BE2C (cell line): ENCODE data around the gene TTC13.

Experiments used
- DNase-seq: peaks from one replicate; pipeline ENCODE4 v3.0.0-alpha.2; 2020
- H3K27me3 ChIP-seq: fragments of 250-450 bp; sonication (Bioruptor Pico); 2 replicates; pipeline ENCODE4 v1.5.1; 2020; ENCODE audit warnings: mild to moderate bottlenecking
- H3K36me3 ChIP-seq: fragments of 250-450 bp; sonication (Bioruptor Pico); 2 replicates; pipeline ENCODE4 v1.5.1; 2020; ENCODE audit warnings: mild to moderate bottlenecking
- H3K4me1 ChIP-seq: fragments of 250-450 bp; sonication (Bioruptor Pico); 2 replicates; pipeline ENCODE4 v1.5.1; 2020
- H3K4me3 ChIP-seq: 2 replicates; pipeline ENCODE4 v1.5.1; 2011; ENCODE audit warnings: low read depth, low read length
- H3K9me3 ChIP-seq: fragments of 250-450 bp; sonication (Bioruptor Pico); 2 replicates; pipeline ENCODE4 v1.5.1; 2020
- CTCF ChIP-seq: IDR thresholded peaks from 2 replicates; pipeline ENCODE4 v1.5.1; 2012; ENCODE audit warnings: mild to moderate bottlenecking, low read depth, low read length

TTC13 gene

GRCh38 chr1:231021540-231022031 lies 42.9 kb upstream of the TTC13 start:
- no peak for TF ChIP-seq CTCF
- Histone ChIP-seq H3K9me3 (no peaks in the 10 kb centered on the region), H3K36me3 (no peaks in the 10 kb centered on the region), H3K27me3 (no peaks in the 10 kb centered on the region), H3K4me1 (no peaks in the 10 kb centered on the region), H3K4me3 (no peak overlapping the region)
- no peak for DNase-seq

GRCh38 chr1:231020816-231021215 lies 42.2 kb upstream of the TTC13 start:
- no peaks in the 10 kb centered on the region for H3K36me3 ChIP-seq
- no peaks in the 10 kb centered on the region for H3K4me1 ChIP-seq
- H3K27me3 ChIP-seq, result no peaks in the 10 kb centered on the region
- H3K9me3 ChIP-seq, result no peaks in the 10 kb centered on the region
- TF ChIP-seq CTCF, result no peak
- H3K4me3 ChIP-seq, result no peak overlapping the region
- no peak for DNase-seq

- Histone ChIP-seq H3K36me3 (no peaks in the 10 kb centered on the region), H3K27me3 (no peaks in the 10 kb centered on the region), H3K9me3 (no peaks in the 10 kb centered on the region), H3K4me3 (no peak overlapping the region), H3K4me1 (no peaks in the 10 kb centered on the region)
- no peak for DNase-seq
- TF ChIP-seq CTCF, result no peak
Measured at GRCh38 chr1:231020139-231020601, 41.5 kb upstream of the TTC13 start.

- Histone ChIP-seq H3K4me1 (no peaks in the 10 kb centered on the region), H3K4me3 (no peak overlapping the region), H3K36me3 (no peaks in the 10 kb centered on the region), H3K9me3 (no peaks in the 10 kb centered on the region), H3K27me3 (no peaks in the 10 kb centered on the region)
- TF ChIP-seq CTCF, result no peak
- DNase-seq, result no peak
Measured at GRCh38 chr1:231019711-231020110, 41.0 kb upstream of the TTC13 start.

- Histone ChIP-seq H3K9me3 (no peaks in the 10 kb centered on the region), H3K4me3 (no peak overlapping the region), H3K36me3 (no peaks in the 10 kb centered on the region), H3K27me3 (no peaks in the 10 kb centered on the region), H3K4me1 (no peaks in the 10 kb centered on the region)
- TF ChIP-seq CTCF, result no peak
- no peak for DNase-seq
Measured at GRCh38 chr1:231016966-231017365, 38.3 kb upstream of the TTC13 start.

GRCh38 chr1:231016234-231016633 lies 37.6 kb upstream of the TTC13 start:
- Histone ChIP-seq H3K36me3 (no peaks in the 10 kb centered on the region), H3K9me3 (no peaks in the 10 kb centered on the region), H3K27me3 (no peaks in the 10 kb centered on the region), H3K4me1 (no peaks in the 10 kb centered on the region), H3K4me3 (no peak overlapping the region)
- TF ChIP-seq CTCF, result no peak
- DNase-seq, result no peak
